ENCODE results near the gene PRICKLE3.

Gene PRICKLE3

GRCh38 chrX:49225858-49226257 is 39.7 kb upstream of the PRICKLE3 start:
- no peak overlapping the region for H2AFZ ChIP-seq (ENCODE audit: low read length)
- no peaks in the 10 kb centered on the region for H3K36me3 ChIP-seq (ENCODE audit: insufficient read depth, low read length)
- no peaks in the 10 kb centered on the region for H3K9me2 ChIP-seq (ENCODE audit: low read depth, low read length)
- no peak overlapping the region for H3K9ac ChIP-seq (ENCODE audit: low read length)
- TF ChIP-seq EZH2 (IDR thresholded peaks at IDR 0.05; ENCODE audit: borderline replicate concordance, low read length) = no peak
- no peak for TF ChIP-seq CTCF (IDR thresholded peaks at IDR 0.05; ENCODE audit: low read length)
- no peaks in the 10 kb centered on the region for H3K79me2 ChIP-seq (ENCODE audit: insufficient read depth, low read length)
- no peak overlapping the region for H3K27ac ChIP-seq (ENCODE audit: low read depth, low read length, poor library complexity, severe bottlenecking)
- H3K27me3 ChIP-seq (ENCODE audit: insufficient read depth, low read length) = no peaks in the 10 kb centered on the region
- H3K4me1 ChIP-seq (ENCODE audit: insufficient read depth, low read length, severe bottlenecking) = peaks cover 10% of the 10 kb centered on the region
- no peaks in the 10 kb centered on the region for H3K9me3 ChIP-seq (ENCODE audit: low read length)
- no peaks in the 10 kb centered on the region for H4K20me1 ChIP-seq (ENCODE audit: insufficient read depth, low read length)
- H3F3A ChIP-seq (ENCODE audit: insufficient read depth, low read length) = no peaks in the 10 kb centered on the region
- no peak overlapping the region for H3K4me3 ChIP-seq (ENCODE audit: low read depth, low read length, poor library complexity, severe bottlenecking)
- H3K4me2 ChIP-seq (ENCODE audit: low read length) = no peak overlapping the region

- Histone ChIP-seq H2AFZ (ENCODE audit: low read length) (no peak overlapping the region), H3K9me2 (ENCODE audit: low read depth, low read length) (no peaks in the 10 kb centered on the region), H3K27me3 (ENCODE audit: insufficient read depth, low read length) (no peaks in the 10 kb centered on the region), H3F3A (ENCODE audit: insufficient read depth, low read length) (no peaks in the 10 kb centered on the region), H3K9ac (ENCODE audit: low read length) (no peak overlapping the region), H4K20me1 (ENCODE audit: insufficient read depth, low read length) (no peaks in the 10 kb centered on the region), H3K4me2 (ENCODE audit: low read length) (no peak overlapping the region), H3K27ac (ENCODE audit: low read depth, low read length, poor library complexity, severe bottlenecking) (no peak overlapping the region), H3K4me1 (ENCODE audit: insufficient read depth, low read length, severe bottlenecking) (no peaks in the 10 kb centered on the region), H3K4me3 (ENCODE audit: low read depth, low read length, poor library complexity, severe bottlenecking) (no peak overlapping the region), H3K79me2 (ENCODE audit: insufficient read depth, low read length) (no peaks in the 10 kb centered on the region), H3K36me3 (ENCODE audit: insufficient read depth, low read length) (no peaks in the 10 kb centered on the region), H3K9me3 (ENCODE audit: low read length) (no peaks in the 10 kb centered on the region)
- TF ChIP-seq EZH2 (IDR thresholded peaks at IDR 0.05; ENCODE audit: borderline replicate concordance, low read length) (no peak), CTCF (IDR thresholded peaks at IDR 0.05; ENCODE audit: low read length) (no peak)
Measured at GRCh38 chrX:49221868-49222267, 35.7 kb upstream of the PRICKLE3 start.

- Histone ChIP-seq H3K4me1 (ENCODE audit: insufficient read depth, low read length, severe bottlenecking) (no peaks in the 10 kb centered on the region), H3K36me3 (ENCODE audit: insufficient read depth, low read length) (no peaks in the 10 kb centered on the region), H3K79me2 (ENCODE audit: insufficient read depth, low read length) (no peaks in the 10 kb centered on the region), H3K27ac (ENCODE audit: low read depth, low read length, poor library complexity, severe bottlenecking) (no peak overlapping the region), H3K4me2 (ENCODE audit: low read length) (no peak overlapping the region), H2AFZ (ENCODE audit: low read length) (no peak overlapping the region), H3K9me2 (ENCODE audit: low read depth, low read length) (no peaks in the 10 kb centered on the region), H3F3A (ENCODE audit: insufficient read depth, low read length) (no peaks in the 10 kb centered on the region), H3K4me3 (ENCODE audit: low read depth, low read length, poor library complexity, severe bottlenecking) (no peak overlapping the region), H4K20me1 (ENCODE audit: insufficient read depth, low read length) (no peaks in the 10 kb centered on the region), H3K9me3 (ENCODE audit: low read length) (no peaks in the 10 kb centered on the region), H3K9ac (ENCODE audit: low read length) (no peak overlapping the region), H3K27me3 (ENCODE audit: insufficient read depth, low read length) (no peaks in the 10 kb centered on the region)
- TF ChIP-seq EZH2 (IDR thresholded peaks at IDR 0.05; ENCODE audit: borderline replicate concordance, low read length) (no peak), CTCF (IDR thresholded peaks at IDR 0.05; ENCODE audit: low read length) (no peak)
Measured at GRCh38 chrX:49220100-49220499, 33.9 kb upstream of the PRICKLE3 start.

All from OCI-LY1 (cell line).